Epidermal melanocyte (primary cell): ENCODE data around the gene ATG4B.
A peak's percentile ranks its signal among the peaks of the same experiment; 100 is the strongest.

Experiments
- DNase-seq: peaks from one replicate; pipeline ENCODE4 v3.0.0; 2011; ENCODE audit warnings: low spot score; ENCODE audit not compliant: insufficient read length

ATG4B gene

GRCh38 chr2:241637795-241638660 lies 535 bp downstream of the ATG4B start:
- peak; percentile 44 for DNase-seq

GRCh38 chr2:241638940-241639339 lies 1.4 kb downstream of the ATG4B start:
- no peak for DNase-seq

GRCh38 chr2:241639385-241639784 lies 1.9 kb downstream of the ATG4B start:
- no peak for DNase-seq

- peak; percentile 38 for DNase-seq
Observed at GRCh38 chr2:241640165-241640795, 2.8 kb downstream of the ATG4B start.

DNA sequence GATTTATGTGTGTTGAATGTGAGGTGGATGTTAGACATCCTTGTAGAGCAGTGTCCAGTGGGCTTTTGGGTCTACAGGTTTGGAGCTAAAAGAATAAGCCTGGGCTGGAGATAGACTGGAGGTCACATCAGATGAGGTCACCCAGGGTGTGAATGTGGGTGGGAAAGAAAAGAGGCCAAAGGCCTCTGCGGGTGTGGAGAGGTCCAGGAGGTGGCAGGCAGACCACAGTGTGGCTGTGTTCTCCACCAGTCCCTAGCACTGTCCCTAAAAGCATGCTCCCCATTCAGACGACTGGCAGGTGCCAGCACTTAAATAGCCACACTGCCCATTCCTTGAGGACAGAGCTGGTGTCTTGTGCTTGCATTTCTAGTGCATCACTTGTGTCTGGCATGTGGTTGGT lies 4.1 kb downstream of the ATG4B start:
- DNase-seq, result no peak

- no peak for DNase-seq
Observed at GRCh38 chr2:241645056-241645914, 7.8 kb downstream of the ATG4B start.

DNA sequence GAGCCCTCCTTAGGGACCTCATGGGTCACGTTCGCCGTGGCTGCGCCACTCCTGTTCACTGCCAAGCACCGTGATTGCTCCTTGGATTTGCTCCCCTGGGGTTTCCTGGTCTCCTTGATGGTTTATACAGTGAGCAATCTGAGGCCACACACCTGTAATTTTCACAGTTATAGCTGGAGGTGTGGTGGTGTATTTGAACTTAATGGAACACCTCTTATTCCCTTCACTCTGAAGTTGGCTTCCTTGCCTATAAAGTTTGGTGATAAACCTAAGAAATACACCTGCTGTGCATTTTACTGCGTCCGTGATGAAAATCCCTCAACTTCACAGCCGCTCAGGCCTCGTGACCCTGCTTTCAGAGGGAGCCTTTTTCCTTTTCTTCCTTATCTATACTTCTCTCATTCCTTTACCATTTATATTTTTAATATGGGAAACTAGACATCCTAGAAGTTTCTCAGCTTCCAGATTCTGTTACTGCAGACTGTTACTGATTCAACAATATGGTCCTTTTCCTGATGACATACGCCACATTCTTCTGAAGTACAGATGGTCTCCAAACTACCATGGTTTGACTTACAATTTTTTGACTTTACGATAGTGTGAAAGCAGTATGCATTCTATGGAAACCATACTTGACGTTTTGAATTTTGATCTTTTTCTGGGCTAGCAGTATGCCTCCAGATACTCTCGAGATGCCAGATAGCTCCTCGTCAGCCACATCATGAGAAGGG lies 8.6 kb downstream of the ATG4B start:
- DNase-seq, result no peak

DNA sequence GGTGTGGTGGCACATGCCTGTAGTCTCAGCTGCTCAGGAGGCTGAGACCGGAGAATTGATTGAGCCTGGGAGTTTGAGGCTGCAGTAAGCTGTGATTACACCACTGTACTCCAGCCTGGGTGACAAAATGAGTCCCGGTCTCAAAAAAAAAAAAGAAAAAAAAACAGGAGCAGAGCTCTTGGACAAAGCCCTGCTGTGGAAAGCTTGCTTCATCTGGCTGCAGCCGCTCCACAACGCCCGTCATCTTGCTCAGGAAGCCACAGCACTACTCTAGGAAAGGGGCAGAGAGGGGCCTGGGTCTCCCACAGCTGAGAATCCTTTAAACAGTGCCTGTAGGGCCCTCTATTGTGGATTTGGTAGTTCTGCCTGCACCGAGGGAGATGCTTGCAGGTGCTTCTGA lies 11.0 kb downstream of the ATG4B start:
- no peak for DNase-seq

DNA sequence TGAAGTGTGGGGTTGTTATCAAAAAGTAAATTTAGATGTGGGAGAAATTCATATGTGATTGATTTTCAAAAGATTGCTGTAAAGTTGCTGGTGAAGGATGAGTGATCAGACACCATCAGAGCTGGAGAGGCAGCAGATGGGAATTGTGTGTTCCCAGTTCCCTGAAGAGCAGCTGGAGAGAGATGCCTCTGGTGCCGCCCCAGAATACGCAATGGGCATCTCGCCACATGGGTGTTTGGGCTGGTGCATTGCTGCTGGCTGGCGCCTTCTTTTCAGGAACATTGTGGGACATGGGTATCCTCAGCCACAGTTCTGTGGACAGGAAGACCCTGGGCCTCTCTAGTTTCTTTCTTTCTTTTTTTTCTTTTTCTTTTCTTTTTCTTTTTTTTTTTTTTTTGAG lies 11.9 kb downstream of the ATG4B start:
- no peak for DNase-seq

DNA sequence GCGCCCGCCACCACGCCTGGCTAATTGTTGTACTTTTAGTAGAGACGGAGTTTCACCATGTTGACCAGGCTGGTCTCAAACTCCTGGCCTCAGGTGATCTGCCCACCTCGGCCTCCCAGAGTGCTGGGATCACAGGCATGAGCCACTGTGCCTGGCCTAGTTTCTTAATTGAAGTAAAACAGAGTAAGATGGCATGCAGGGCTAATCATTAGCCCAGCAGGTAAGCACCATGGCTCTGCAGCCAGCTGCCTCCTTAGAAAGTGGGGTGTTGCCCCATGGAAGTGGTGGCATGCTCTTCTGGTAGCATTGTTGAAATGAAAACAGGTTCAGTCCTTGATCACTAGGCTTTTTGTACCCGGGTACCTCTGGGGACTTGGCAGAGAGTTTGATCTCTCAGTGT lies 12.4 kb downstream of the ATG4B start:
- DNase-seq, result no peak

- no peak for DNase-seq
Observed at GRCh38 chr2:241652142-241652541, 14.6 kb downstream of the ATG4B start.

- no peak for DNase-seq
Observed at GRCh38 chr2:241652722-241653121, 15.2 kb downstream of the ATG4B start.

GRCh38 chr2:241653210-241653750 lies 15.8 kb downstream of the ATG4B start:
- no peak for DNase-seq

- DNase-seq, result no peak
Observed at GRCh38 chr2:241654551-241654950, 17.1 kb downstream of the ATG4B start.

GRCh38 chr2:241655516-241656189 lies 18.2 kb downstream of the ATG4B start:
- no peak for DNase-seq

GRCh38 chr2:241656190-241656741 lies 18.8 kb downstream of the ATG4B start:
- DNase-seq, result no peak

- DNase-seq, result no peak
Observed at GRCh38 chr2:241657786-241658254, 20.3 kb downstream of the ATG4B start.

GRCh38 chr2:241658296-241658695 lies 20.8 kb downstream of the ATG4B start:
- no peak for DNase-seq

DNA sequence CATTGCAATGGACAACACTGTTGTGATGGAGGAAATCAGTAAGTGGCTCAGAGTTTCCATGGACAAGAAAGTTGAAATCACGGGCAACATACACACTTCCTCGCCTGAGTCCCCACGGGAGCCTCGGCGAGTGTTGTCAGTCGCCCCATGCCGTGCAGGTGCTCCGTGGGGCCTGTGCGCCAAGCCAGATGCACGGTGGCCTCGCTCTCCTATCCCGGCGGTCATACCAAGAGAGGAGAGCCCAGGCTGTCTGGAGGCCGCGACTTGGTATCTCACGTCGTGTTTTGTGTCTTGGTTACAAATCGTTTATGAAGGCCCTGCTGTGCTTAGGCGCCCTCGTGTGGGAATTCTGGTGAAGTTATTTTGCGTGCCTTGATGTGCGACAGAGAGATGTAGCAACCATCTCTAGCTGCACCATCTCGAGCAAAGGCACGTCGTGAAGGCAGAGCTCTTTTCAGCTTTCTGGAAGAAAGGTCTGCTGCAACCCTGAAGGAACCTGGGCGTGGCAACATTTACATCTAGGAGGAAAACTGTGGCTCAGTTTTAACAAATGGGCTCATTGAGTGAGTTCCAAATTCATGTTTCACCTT lies 21.8 kb downstream of the ATG4B start:
- DNase-seq, result no peak
